Loucy (cell line): ENCODE data around the gene RND1.

ENCODE experiments used
- EZH2phosphoT487 ChIP-seq: fragments of 200-600 bp; IDR thresholded peaks from 2 replicates; pipeline ENCODE4 v1.6.1; 2018; ENCODE audit warnings: antibody characterized with exemption, mild to moderate bottlenecking, moderate library complexity, borderline replicate concordance
- TF ChIP-seq, protein P1 (sequence below): fragments of 200-600 bp; sonication (generic); conservative IDR thresholded peaks from 2 replicates; pipeline ENCODE4 v1.5.1; 2014; ENCODE audit warnings: mild to moderate bottlenecking, antibody characterized with exemption, low read length

DNA sequence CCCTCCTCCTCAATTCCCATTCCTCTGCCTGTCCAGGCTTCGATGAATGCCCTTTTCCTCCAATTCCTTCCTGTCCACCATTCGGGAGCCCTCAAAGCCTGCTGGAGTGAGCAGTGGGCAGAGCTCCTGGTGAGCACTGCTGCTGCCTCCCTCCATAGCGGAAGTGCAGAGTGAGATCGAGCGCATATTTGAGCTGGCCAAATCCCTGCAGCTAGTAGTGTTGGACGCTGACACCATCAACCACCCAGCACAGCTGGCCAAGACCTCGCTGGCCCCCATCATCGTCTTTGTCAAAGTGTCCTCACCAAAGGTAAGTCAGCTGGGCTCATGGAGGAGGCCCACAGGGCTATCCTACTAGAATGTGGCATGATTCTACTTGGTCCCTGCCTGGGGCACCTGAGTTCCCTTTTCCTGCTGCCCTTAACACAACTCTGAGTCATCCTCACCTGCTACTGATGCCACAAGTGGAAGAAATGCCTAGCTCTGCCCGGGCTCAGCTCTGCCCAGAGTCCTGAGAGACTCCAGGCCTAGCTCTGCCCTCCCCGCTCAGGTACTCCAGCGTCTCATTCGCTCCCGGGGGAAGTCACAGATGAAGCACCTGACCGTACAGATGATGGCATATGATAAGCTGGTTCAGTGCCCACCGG is 39.3 kb downstream of the RND1 start:
- TF ChIP-seq, protein P1, sequence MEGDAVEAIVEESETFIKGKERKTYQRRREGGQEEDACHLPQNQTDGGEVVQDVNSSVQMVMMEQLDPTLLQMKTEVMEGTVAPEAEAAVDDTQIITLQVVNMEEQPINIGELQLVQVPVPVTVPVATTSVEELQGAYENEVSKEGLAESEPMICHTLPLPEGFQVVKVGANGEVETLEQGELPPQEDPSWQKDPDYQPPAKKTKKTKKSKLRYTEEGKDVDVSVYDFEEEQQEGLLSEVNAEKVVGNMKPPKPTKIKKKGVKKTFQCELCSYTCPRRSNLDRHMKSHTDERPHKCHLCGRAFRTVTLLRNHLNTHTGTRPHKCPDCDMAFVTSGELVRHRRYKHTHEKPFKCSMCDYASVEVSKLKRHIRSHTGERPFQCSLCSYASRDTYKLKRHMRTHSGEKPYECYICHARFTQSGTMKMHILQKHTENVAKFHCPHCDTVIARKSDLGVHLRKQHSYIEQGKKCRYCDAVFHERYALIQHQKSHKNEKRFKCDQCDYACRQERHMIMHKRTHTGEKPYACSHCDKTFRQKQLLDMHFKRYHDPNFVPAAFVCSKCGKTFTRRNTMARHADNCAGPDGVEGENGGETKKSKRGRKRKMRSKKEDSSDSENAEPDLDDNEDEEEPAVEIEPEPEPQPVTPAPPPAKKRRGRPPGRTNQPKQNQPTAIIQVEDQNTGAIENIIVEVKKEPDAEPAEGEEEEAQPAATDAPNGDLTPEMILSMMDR: no peak
- TF ChIP-seq EZH2phosphoT487: no peak
